HG03558 (cell line): ENCODE data around the gene COL20A1.

Experiments used
- ATAC-seq: cut with Tn5 transposase; IDR thresholded peaks from one replicate; pipeline ENCODE4 v1.9.1; 2021; ENCODE audit warnings: moderate number of reproducible peaks; ENCODE audit not compliant: unreplicated experiment; ENCODE audit errors: extremely low read depth

Gene COL20A1

DNA sequence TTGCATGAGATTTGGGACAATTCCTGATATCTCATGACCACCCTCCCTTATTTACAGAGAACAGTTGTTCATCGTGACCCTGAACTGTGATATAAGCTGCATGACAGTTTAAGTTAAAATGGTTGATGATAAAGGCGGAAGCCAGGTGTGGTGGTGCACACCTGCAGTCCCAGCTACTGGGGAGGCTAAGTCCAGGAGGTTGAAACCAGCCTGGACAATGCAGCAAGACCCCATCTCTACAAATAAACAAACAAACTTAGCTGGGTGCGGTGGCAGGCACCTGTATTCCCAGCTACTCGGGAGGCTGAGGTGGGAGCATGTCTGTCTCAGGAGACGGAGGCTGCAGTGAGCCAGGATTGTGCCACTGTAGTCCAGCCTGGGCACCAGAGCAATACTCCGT is 24.1 kb downstream of the COL20A1 start:
- no peak for ATAC-seq

DNA sequence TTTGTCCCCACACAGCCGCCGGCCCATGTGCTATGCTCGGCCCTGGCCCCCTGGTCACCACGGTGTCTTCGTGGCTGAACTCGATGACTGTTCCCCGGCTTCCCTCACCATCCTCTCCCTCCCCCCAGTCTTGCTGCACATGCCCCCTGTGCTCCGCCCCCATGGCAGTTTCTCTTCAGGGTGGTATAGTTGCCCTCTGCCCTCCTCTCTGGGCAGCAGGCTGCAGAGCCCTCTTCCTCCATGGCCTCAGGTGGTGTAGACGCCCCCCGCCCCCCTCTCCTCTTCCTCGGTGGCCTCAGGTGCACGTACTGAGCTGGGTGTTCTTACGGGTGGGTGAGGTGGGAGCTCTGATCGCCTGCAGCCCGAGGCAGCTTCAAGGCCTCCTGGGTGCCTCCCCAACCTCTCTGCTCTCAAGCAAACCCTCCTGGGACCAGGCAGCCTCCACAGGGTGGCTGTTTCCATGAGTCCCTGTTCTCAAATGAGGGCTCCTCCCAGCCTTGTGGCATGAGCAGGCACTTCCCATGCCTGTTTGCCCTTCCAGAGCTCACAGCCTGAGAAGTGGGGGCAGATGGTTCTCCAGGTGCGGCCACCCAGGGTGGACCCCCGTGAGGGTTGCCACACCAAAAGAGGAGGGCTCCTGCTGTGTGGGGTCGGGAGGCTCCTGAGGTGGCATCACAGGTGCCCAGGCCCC is 24.8 kb downstream of the COL20A1 start:
- ATAC-seq = no peak

DNA sequence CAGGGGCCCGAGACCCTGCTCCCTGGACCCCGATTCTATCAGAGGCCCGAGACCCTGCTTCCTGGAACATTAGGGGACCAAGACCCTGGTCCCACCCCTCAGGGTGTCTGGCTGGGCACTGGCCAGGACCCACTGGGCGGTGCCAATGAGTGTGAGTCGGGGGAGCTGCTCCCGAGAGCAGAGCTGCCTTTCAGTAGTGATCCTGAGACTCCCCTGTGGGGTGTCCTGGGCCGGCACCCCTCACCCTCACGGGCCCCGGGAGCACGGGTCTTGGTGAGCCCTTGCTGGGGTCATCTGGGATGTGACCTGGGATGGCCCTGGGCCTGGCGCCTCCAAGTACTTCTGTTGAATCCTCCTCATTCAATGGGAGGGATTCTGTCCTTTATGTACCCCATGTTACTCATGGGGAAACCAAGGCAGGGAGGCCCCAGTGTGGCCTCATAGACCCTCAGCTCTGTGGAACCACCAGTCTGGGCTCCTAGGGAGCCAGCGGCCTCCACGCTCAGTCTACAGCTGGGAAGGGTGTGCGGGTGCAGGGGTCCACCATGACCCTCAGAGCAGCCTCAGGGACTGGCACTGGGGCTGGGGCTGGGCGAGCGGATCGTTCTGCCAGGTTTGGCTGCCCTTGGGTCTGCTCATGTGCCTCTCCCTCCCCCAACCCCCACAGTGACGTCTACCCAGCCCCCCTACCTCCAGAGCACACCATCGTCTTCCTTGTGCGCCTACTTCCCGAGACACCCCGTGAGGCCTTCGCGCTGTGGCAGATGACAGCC is 25.6 kb downstream of the COL20A1 start:
- no peak for ATAC-seq

DNA sequence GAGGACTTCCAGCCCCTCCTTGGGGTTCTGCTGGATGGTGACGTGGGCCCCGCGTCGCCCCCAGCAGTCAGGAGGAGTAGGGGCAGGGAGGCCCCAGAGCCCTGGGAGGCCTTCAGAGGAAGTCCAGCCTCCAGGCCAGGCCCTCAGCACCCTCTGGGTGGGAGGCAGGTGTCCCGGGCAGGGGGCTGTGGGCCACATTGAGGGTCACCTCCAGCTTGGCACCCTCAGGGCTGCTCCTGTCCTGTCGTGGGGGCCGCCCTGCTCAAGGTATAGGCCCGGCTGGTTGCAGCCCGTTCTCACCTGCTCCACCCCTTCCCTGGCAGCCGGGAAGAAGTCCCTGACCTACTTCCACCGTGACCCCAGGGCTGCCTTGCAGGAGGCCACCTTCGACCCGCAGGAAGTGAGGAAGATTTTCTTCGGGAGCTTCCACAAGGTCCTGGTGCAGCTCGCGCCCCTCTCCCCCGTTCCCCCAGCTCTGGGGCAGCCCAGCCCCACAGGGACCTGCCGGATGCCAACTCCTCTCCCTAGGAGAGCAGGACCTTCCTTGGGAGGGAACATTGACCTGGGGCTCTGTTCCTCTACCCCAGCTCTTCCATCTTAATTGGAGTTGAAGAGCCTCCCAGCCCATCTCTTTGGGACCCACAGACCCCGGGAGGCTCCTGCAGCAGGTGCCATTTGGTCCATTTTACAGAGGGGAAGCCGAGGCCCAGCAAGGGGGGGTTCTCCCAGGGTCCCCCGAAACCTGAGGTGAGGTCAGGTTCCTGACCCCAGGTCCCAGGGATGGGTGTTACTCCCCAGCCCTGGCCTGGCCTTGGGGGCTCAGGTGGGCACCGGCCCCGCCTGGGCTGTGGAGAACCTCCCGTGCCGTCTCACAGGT is 26.4 kb downstream of the COL20A1 start:
- ATAC-seq = no peak

GRCh38 chr20:63320041-63320511 is 27.1 kb downstream of the COL20A1 start:
- no peak for ATAC-seq

GRCh38 chr20:63320616-63321147 is 27.7 kb downstream of the COL20A1 start:
- no peak for ATAC-seq

DNA sequence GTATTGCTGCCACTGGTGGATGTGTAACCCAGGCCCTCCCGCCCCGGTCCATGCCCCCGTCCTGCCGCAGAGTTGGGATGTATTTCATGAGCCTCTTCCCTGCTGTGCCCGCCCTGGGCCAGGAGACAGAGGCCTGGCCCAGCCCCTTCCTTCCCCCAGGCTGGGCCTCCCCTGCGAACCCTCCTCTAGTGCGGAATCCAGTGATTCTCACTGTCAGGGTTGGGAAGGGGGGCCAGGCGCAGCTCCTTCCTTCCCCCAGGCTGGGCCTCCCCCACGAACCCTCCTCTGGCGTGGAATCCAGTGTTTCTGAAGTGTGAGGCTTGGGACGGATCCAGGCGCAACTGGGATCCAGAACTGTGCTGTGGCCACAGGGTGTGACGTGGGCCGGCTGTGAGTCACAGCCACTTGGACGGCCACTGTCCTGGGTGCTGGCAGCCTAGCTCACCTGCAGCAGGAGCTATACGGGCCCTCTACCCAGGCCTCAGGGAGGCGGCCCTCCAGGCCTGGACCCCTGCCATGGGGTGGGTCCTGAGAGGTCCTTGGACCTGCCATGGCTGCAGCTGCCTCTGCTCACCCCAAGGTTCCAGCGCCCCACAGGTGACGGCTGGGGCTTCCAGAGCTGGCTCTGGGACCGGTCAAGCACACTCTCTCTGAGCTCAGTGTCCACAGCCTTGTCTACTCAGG is 28.3 kb downstream of the COL20A1 start:
- ATAC-seq = no peak

- ATAC-seq = no peak
Measured at GRCh38 chr20:63322146-63322932, 29.4 kb downstream of the COL20A1 start.

GRCh38 chr20:63322933-63323273 is 29.9 kb downstream of the COL20A1 start:
- ATAC-seq = no peak

DNA sequence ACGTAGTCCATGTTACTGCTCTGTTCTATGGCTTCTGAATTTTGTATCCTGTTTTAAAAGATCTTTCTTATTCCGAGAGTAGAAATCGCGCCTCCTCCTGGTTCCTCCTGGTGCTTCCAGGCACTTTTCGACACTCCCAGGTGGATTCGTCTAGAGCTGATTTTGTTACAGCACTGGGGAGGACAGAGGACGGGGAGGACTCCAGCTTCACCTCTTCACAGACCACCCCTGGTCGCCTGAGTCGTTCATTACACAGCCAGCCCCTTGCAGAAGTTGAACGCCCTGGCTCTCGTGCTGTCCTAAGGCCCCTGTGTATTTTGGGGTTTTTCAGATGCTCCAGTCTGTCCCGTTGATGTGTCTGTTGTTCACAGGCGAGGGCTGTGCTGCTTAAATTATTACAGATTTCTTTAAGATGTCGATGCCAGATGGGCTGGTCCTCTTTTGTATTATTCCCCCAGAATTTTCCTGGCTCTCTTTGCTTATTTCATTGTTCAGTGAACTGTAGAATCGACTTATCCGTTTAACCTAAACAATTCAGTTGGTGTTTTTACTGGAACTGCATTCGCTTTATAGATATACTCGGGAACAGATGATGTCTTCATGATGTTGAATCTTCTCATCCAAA is 30.5 kb downstream of the COL20A1 start:
- ATAC-seq = no peak

GRCh38 chr20:63325021-63325471 is 32.1 kb downstream of the COL20A1 start:
- no peak for ATAC-seq

GRCh38 chr20:63325554-63326313 is 32.7 kb downstream of the COL20A1 start:
- no peak for ATAC-seq

- ATAC-seq = no peak
Measured at GRCh38 chr20:63326314-63327230, 33.6 kb downstream of the COL20A1 start.

GRCh38 chr20:63327231-63327745 is 34.3 kb downstream of the COL20A1 start:
- no peak for ATAC-seq

DNA sequence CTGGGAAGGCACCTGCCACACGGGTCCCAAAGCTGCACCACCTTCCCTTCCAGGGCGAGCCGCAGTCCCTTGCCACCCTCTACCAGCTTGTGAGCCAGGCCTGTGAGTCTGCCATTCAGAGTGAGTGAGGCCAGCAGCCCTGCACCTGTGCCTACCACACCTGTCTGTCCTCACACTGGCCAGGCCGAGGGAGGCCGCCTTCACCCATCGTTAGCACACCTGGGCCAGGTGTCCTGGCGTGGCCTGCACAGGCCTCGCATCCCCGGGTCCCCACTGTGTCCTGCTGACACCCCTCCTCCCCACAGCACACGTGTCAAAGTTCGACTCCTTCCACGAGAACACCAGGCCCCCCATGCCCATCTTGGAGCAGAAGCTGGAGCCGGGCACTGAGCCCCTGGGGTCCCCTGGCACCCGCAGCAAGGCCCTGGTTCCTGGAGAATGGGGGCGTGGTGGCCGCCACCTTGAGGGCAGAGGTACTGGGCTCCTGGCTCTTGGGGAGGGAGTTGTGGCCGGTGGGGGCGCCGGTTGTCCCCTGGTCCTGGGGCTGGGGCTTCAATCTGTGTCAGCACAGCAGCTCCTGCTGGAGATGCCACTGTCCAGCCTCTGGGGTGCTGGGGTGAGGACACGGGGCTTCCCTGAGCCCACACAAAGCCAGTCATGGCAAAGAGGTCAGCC is 35.2 kb downstream of the COL20A1 start:
- ATAC-seq = no peak

DNA sequence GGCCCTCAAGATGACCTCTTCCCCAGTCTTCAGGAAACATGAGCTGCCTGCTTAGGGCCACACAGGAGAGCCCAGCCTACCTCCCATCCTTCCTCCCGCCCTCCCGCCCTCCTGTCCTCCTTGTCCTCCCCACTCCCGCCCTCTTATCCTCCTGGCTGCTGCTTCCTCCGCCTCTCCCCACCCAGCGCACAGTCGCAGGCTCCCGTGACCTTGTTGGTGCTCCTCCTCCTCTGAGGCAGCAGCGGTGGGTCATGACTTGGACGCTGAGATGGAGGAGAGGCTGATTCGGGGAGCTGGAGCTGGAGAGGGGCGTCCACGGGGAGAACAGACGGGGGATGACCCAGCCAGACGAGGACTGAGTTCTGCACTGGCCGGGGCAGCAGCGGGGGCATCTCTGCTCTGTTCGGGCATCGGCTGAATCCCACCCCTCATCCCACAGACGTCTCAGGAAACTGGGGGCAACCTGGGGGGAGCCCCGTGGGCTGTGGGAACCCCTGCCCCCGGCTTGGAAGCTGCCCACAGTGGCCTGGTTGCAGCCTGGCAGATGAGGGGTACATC is 35.8 kb downstream of the COL20A1 start:
- no peak for ATAC-seq
